Uterus (tissue), 2 donors: ENCODE results near the gene CAMK2B.

Experiments
- POLR2A ChIP-seq, 2 donors: fragments of 450-650 bp; IDR thresholded peaks; one replicate each; pipeline ENCODE4 v1.6.1; 2016; ENCODE audit warnings: antibody characterized with exemption in 2 of 2, mild to moderate bottlenecking in 1 of 2, moderate library complexity in 1 of 2
- TF ChIP-seq, protein P1 (sequence below), 4 experiments: fragments of 200-600 bp in 2 of 4; fragments of 450-650 bp in 2 of 4; sonication (generic) in 2 of 4; IDR thresholded peaks; one replicate each; pipeline ENCODE4 v1.5.1; 2016 to 2019; ENCODE audit warnings: antibody characterized with exemption in 4 of 4, mild to moderate bottlenecking in 2 of 4, moderate library complexity in 1 of 4

- TF ChIP-seq POLR2A (IDR thresholded peaks at IDR 0.05): no peak
- TF ChIP-seq, protein P1, sequence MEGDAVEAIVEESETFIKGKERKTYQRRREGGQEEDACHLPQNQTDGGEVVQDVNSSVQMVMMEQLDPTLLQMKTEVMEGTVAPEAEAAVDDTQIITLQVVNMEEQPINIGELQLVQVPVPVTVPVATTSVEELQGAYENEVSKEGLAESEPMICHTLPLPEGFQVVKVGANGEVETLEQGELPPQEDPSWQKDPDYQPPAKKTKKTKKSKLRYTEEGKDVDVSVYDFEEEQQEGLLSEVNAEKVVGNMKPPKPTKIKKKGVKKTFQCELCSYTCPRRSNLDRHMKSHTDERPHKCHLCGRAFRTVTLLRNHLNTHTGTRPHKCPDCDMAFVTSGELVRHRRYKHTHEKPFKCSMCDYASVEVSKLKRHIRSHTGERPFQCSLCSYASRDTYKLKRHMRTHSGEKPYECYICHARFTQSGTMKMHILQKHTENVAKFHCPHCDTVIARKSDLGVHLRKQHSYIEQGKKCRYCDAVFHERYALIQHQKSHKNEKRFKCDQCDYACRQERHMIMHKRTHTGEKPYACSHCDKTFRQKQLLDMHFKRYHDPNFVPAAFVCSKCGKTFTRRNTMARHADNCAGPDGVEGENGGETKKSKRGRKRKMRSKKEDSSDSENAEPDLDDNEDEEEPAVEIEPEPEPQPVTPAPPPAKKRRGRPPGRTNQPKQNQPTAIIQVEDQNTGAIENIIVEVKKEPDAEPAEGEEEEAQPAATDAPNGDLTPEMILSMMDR (IDR thresholded peaks at IDR 0.05): no peak
Observed at GRCh38 chr7:44286618-44287487, 38.5 kb downstream of the CAMK2B start.
